Tibial nerve (tissue), 3 donors: ENCODE data around the gene GNS.

Experiments used
- POLR2A ChIP-seq, 2 donors: fragments of 450-650 bp; IDR thresholded peaks; one replicate each; pipeline ENCODE4 v1.6.1; 2017; ENCODE audit warnings: antibody characterized with exemption in 2 of 2, mild to moderate bottlenecking in 2 of 2, moderate library complexity in 2 of 2
- TF ChIP-seq, protein P1 (sequence below), 5 experiments: fragments of 200-600 bp in 3 of 5; fragments of 450-650 bp in 2 of 5; sonication (generic) in 3 of 5; IDR thresholded peaks; one replicate each; pipeline ENCODE4 v1.5.1; 2016 to 2019; ENCODE audit warnings: antibody characterized with exemption in 5 of 5, mild to moderate bottlenecking in 3 of 5, moderate library complexity in 2 of 5

DNA sequence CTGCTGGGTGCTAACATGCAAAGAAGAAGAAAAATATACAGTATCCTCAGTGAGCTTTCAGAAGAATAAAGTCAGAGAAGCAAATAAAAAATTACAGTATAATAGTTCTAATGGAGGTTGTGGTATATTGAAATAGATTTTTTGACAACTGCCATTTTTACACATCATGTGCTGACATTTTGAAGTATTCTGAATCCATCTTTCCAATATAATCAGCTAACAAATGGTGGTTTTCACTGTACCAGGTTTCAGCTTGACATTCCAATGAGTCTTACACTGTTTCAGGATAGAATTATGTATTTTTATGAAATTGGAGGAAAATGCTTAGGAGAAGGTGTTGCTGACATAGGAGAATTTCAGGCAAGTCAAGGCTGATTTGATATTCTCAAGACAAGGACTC is 39.0 kb upstream of the GNS start:
- TF ChIP-seq, protein P1, sequence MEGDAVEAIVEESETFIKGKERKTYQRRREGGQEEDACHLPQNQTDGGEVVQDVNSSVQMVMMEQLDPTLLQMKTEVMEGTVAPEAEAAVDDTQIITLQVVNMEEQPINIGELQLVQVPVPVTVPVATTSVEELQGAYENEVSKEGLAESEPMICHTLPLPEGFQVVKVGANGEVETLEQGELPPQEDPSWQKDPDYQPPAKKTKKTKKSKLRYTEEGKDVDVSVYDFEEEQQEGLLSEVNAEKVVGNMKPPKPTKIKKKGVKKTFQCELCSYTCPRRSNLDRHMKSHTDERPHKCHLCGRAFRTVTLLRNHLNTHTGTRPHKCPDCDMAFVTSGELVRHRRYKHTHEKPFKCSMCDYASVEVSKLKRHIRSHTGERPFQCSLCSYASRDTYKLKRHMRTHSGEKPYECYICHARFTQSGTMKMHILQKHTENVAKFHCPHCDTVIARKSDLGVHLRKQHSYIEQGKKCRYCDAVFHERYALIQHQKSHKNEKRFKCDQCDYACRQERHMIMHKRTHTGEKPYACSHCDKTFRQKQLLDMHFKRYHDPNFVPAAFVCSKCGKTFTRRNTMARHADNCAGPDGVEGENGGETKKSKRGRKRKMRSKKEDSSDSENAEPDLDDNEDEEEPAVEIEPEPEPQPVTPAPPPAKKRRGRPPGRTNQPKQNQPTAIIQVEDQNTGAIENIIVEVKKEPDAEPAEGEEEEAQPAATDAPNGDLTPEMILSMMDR (IDR thresholded peaks at IDR 0.05): no peak
- no peak for TF ChIP-seq POLR2A (IDR thresholded peaks at IDR 0.05)
